Gastroesophageal sphincter (tissue), 3 donors: Measurements from ENCODE around the gene ARHGEF17.

Experiments used
- EP300 ChIP-seq: sonication (generic); formaldehyde crosslinking; IDR thresholded peaks from one replicate; pipeline ENCODE4 v1.6.1; 2017; ENCODE audit warnings: antibody characterized with exemption, mild to moderate bottlenecking
- POLR2A ChIP-seq, 2 donors: fragments of 450-650 bp; IDR thresholded peaks; one replicate each; pipeline ENCODE4 v1.6.1; 2017; ENCODE audit warnings: antibody characterized with exemption in 2 of 2, mild to moderate bottlenecking in 2 of 2, moderate library complexity in 1 of 2
- POLR2AphosphoS5 ChIP-seq: sonication (generic); formaldehyde crosslinking; IDR thresholded peaks from one replicate; pipeline ENCODE4 v1.6.1; 2017; ENCODE audit warnings: antibody characterized with exemption
- TF ChIP-seq, protein P1 (sequence below), 4 experiments: fragments of 200-600 bp in 2 of 4; fragments of 450-650 bp in 2 of 4; sonication (generic) in 1 of 4; IDR thresholded peaks; one replicate each; pipeline ENCODE4 v1.5.1; 2017 to 2019; ENCODE audit warnings: antibody characterized with exemption in 4 of 4, mild to moderate bottlenecking in 2 of 4, moderate library complexity in 2 of 4

- TF ChIP-seq, protein P1, sequence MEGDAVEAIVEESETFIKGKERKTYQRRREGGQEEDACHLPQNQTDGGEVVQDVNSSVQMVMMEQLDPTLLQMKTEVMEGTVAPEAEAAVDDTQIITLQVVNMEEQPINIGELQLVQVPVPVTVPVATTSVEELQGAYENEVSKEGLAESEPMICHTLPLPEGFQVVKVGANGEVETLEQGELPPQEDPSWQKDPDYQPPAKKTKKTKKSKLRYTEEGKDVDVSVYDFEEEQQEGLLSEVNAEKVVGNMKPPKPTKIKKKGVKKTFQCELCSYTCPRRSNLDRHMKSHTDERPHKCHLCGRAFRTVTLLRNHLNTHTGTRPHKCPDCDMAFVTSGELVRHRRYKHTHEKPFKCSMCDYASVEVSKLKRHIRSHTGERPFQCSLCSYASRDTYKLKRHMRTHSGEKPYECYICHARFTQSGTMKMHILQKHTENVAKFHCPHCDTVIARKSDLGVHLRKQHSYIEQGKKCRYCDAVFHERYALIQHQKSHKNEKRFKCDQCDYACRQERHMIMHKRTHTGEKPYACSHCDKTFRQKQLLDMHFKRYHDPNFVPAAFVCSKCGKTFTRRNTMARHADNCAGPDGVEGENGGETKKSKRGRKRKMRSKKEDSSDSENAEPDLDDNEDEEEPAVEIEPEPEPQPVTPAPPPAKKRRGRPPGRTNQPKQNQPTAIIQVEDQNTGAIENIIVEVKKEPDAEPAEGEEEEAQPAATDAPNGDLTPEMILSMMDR (IDR thresholded peaks at IDR 0.05): no peak
- no peak for TF ChIP-seq POLR2A (IDR thresholded peaks at IDR 0.05)
- no peak for TF ChIP-seq POLR2AphosphoS5
- no peak for TF ChIP-seq EP300
These were observed 13.5 kb upstream of the ARHGEF17 start for GRCh38 chr11:73294604-73295003.
